GM21717 (cell line): Measurements from ENCODE around the gene LCT.
"Not testable (repeated sequence)": the region's sequence is repeated elsewhere in the genome, so short reads cannot be mapped to it uniquely, and the experiment has no call there.

Experiments used
- ATAC-seq: cut with Tn5 transposase; IDR thresholded peaks from one replicate; pipeline ENCODE4 v1.9.1; 2021; ENCODE audit warnings: mild to moderate bottlenecking, moderate library complexity; ENCODE audit not compliant: unreplicated experiment

Gene LCT

GRCh38 chr2:135832891-135833290 is 4.1 kb downstream of the LCT start:
- no peak for ATAC-seq

GRCh38 chr2:135831180-135831812 is 5.7 kb downstream of the LCT start:
- no peak for ATAC-seq

DNA sequence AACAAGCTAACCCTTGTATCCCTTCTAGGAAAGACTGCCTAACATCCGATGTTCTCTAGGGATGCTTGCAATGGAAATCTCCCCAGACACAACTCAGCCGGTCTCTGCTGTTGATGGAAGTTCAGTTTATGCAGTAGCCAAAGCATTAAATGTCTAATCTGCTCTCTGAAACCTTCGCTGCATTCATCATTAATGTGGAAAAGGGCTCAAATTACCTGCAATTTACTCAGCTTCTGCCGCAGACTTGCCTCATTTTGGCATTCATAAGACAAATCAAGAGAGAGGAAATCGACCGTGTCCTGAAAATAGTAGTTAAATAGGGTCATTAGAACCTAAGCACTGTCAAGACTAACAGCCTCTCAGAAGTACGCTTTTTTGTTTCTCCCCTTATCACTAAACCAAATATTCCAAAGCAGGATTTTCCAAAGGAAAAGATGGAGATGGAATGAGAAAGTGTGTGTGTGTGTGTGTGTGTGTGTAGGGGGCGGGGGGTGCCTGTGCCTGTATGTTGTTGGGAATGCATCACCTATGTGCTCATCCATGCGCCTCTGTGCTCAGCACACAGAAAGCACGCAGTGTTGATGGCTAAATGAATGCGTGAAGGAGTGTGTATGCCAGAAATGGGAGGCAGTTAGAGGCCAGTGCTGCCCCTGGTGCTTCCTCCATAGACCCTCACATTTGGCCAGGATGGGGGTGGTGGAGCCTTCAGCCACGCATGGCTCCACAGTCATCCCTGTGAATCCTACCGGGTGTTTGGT is 7.4 kb downstream of the LCT start:
- ATAC-seq: no peak

- no peak for ATAC-seq
Measured at GRCh38 chr2:135826544-135826943, 10.4 kb downstream of the LCT start.

DNA sequence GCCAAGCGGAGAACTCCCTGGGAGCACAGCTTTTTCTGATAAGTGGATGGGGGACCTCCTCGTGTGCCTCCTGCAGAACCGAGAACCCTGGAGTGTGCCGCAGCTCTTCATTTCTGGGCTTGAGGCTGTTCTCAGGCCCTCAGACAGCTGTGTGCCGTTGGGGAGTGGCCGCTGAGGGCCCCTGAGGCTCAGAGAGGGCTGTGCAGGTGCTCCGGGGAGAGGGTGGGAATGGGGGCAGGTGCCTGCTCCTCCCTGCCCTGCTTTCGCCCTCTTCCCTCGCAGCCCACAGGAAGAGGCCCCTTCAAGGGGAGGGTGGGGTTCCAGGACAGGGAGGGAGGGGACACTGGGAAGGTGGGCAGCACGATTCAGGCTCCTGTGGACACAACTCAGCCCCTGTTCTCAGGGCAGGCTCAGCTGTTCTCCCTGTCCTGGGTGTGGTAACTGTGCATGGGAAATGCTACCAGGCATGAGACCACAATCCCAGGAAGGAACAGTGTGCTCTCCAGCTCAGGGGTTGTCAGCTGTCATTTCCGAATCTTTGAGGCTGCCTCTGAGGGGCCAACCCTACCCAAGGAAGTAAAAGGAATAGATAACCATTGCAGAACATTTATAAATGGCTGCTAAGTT is 11.3 kb downstream of the LCT start:
- no peak for ATAC-seq

DNA sequence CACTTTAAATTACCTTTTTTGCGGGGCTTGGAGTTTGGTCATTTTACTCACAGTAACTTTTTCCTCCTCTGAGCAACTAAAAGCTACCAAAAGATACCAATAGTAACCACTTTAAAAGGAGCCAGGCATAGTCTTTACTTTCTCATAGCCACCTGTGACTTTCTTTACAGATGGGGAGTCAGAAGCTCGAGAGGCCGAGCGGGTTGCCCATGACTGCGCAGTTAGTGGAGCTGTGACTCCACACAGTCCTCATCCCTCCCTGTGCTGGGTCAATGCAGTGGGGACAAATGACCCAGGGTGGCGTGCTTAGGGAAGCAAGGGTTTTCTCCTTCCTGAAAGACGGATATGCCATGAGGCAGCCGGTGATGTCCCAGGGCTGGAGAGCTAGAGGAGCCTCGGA is 11.9 kb downstream of the LCT start:
- ATAC-seq: no peak

- ATAC-seq: no peak
Measured at GRCh38 chr2:135822855-135823254, 14.1 kb downstream of the LCT start.

DNA sequence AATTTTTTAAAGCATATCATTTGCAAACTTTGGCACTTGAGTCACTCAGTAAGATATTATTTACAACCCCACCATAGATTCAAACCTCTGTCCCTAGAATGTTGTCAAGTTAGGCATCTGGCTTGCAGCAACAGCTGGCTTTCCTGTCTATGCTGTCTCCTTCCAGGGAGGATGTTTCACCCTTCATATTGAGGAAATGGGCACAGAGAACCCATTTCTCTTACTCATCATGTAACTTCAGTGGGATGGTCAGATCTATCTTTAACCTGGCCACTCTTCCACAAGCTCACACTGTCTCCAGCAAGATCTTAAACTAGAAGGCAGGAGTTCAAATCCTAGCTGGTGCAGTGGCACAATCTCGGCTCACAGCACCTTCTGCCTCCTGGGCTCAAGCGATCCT is 15.8 kb downstream of the LCT start:
- no peak for ATAC-seq

DNA sequence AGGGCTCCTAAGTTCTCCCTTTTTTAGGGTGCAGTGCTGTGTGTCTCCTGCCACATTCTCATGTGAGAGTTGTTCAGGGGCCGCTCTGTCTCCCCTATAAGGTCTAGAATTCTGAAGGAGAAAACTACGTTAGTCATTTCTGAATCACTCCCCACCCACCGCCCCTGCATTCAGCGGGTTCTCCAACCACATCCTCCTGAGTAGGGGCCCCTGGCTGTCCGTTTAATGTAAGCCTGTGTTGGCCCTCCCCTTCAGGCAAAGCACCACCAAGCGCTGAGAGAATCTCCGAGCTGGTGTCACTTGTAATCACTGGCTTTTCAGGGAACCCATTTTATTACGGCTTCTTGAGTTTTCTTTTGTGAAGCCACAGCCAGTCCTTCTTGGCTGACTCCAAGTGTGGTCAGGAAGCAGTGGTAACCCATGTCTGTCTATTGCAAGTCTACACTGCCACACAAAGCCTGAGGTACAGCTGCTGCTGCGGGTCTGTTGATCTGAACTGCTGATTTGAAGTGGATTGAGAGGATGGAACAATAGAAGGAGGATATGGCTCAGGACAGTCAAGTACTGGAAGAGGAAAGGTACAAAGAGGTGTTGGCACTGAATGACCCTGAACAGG is 16.9 kb downstream of the LCT start:
- ATAC-seq: peak; percentile 87

DNA sequence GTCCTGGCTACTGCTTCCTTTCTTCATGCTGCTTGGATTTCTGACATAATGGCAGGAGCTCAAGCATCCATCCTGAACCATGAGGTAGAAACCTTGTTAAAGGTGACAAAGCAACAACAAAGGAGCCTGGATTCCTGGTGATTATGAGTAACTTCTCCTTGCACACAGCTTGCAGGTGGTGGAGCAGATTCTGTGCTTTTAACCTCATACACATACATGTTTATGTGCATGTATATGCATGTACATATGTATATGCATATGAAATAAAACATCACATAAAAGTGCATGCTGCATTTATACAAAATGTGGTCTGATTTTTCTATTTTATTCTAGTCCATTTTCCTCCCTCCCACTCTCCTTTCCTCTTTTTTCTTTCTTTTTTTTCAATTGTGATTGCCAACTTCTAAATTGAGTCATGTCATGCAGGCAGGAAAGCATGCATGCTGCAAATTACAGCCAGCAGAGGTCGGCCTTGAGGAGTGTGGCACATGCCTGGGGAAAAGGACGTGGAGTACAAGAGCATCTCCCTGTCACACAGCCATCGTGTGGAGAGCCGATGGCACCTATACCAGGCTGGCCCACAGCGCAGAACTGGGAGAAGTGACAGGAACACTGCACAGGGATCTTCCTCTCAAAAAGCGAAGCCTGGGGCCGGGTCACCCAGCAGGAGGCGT is 17.9 kb downstream of the LCT start:
- no peak for ATAC-seq

DNA sequence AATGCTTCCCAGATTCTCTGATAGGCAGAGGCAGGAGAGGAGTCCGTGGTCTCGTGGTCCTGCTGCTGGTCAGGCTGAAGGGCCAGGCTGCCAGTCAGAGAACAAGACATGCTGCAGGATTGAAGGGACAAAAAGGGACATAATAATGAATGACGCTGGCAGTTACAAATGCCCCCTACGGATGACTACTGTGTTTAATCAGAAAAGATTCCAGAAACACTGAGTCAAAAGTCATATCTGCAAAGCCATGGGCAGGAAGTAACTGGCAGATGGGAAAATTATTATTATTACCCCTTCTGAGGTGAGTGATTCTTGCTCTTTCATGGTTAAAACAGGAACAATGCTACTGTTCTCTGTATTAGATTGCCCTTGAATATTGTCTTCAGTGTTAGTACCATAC is 19.0 kb downstream of the LCT start:
- no peak for ATAC-seq

DNA sequence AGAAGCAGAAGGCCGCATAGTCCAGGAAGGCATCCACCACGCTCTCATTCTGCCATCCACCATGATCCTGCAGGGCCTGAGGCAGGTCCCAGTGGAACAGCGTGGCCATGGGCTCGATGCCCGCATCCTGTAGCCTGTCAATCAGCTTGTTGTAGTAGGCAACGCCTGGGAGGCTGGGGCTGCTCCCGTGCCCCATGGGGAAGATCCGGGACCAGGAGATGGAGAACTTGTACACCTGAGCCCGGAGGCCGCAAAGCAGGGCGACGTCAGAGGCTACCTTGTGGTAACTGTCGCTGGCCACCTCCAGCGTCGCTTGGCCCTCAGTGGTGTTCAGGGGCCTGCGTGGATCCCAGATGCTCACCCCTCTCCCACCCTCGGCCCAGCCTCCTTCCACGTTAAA is 19.5 kb downstream of the LCT start:
- no peak for ATAC-seq

DNA sequence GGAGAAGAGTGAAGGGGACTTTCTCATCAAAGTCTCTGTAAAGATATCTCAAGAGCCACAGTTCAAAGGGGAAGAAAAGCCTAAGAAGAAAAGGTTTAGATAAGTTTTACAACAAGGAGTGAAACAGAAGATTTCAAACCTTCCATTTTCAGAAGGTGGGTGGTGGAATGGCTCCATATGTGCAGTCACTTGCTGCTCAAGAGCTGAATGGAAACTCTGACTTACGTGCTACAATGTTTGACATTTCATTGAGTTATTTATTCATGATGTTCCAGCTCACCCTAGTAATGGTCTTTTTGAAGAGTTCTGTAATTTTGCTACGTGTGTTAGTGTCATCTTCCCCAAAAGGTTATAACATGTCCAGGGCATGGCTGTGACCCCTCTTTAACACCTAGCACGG is 21.7 kb downstream of the LCT start:
- ATAC-seq: no peak

DNA sequence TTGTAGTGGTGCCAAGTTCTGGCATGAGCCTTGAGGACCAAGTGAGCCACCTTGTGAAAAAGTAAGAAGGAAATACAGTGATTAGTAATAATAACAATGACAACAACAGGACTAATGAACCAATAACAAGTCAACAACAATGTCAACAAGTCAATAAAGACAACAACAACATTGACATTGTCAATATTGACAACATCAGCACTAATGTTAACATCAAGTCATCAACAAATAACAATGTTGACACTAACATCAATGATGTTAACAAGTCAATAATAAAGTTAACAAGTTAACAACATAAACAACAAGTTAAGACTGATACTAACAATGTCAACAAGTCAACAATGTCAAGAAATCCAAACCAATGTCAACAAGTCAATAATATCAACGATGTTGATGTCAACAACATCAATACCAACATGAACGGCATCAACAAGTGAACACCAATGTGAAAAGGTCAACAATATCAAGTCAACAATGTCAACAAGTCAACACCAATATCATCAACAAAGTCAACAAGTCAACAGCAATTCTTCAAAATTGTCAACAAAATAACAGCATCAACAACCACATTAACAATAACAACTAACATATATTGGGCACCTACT is 24.0 kb downstream of the LCT start:
- ATAC-seq: no peak

GRCh38 chr2:135807874-135808273 is 29.1 kb downstream of the LCT start:
- not testable (repeated sequence) for ATAC-seq

DNA sequence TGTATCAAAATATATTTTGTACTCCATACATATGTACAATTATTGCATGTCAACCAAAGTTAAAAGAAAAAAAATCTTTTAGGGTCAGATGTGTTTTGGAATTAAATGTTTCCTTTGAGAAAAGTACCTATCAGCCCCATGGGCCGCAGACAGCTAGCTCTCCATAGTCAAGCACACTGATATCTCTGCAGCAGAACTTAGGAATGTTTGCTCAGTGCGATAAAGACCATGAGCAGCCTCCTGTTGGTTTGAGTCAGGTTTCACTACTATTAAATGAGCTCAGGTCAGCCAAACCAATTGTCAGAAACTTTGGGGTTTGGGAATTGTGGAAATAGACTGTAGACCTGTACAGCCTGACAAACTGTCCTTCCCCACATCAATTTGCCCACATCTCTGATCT is 33.7 kb downstream of the LCT start:
- no peak for ATAC-seq

- no peak for ATAC-seq
Measured at GRCh38 chr2:135802350-135802749, 34.6 kb downstream of the LCT start.

GRCh38 chr2:135800513-135801460 is 36.2 kb downstream of the LCT start:
- ATAC-seq: no peak

- ATAC-seq: no peak
Measured at GRCh38 chr2:135799738-135800137, 37.2 kb downstream of the LCT start.

DNA sequence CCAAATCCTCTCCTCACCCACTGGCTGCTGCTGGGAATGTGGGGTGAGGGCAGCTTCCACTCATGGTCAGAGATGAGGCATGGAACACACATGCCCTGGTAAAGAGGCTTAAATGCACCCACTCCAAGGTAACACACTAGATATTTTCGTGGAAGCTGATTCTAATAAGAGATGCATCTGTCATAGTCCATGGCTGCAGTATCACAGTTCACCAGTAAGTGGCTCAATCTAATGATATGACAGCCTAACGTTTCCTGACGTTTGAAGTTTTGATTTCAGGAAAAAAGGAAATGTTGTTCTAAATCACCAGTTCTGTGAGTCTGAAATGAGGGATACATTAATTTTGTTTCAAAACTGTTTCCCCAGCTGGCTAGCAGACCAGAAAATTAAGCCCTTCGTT is 38.2 kb downstream of the LCT start:
- ATAC-seq: no peak
